Ovary (tissue), 3 donors: ENCODE results near the gene CHD5.

Experiments used
- POLR2A ChIP-seq: fragments of 450-650 bp; IDR thresholded peaks from one replicate; pipeline ENCODE4 v1.6.1; 2017; ENCODE audit warnings: antibody characterized with exemption, mild to moderate bottlenecking, moderate library complexity
- TF ChIP-seq, protein P1 (sequence below), 3 donors: fragments of 450-650 bp in 2 of 3; fragments of 200-600 bp in 1 of 3; IDR thresholded peaks; one replicate each; pipeline versions ENCODE4 v1.5.1 to v1.8.0; 2016 to 2022; ENCODE audit warnings: antibody characterized with exemption in 3 of 3, mild to moderate bottlenecking in 1 of 3
- donor health status: DM: no; HTN: no; CAD: no.

DNA sequence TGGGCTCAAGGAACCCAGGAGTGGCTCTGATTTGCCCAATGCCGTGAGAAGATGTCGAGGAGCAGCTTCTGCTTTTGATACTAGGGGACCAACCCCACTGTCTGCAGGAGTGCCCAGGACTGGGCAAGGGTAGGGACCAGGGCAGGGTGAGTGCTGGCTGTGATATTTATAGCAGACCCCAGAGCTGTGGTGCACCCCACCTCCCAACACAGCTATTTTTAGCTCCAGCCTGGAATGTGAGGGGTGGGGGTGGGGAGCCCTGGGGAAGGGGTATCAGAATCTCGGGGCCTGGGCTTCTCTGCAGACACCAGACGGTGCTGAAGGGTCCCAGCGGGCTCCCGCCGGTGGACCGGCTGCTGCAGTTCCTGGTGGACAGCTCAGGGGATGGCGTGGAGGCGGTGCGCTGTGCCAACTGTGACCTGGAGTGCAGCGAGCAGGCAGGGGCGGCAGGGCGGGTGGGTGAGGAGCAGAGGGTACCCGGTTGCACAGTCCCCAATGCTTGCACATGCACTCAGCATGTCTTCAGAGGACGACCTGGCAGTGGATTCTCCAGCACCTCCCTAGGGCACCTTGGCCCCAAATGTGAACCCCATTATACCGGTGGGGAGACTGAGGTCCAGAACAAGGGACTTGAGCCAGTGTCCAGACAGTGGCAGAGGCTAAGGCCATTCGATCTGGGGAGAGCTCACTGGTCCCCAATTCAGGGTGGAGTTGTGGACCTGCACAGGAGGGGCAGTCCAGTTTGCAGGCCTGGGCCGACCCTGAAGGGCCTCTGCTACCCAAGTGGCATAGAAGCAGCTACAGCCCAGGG lies 27.2 kb upstream of the CHD5 start:
- TF ChIP-seq, protein P1, sequence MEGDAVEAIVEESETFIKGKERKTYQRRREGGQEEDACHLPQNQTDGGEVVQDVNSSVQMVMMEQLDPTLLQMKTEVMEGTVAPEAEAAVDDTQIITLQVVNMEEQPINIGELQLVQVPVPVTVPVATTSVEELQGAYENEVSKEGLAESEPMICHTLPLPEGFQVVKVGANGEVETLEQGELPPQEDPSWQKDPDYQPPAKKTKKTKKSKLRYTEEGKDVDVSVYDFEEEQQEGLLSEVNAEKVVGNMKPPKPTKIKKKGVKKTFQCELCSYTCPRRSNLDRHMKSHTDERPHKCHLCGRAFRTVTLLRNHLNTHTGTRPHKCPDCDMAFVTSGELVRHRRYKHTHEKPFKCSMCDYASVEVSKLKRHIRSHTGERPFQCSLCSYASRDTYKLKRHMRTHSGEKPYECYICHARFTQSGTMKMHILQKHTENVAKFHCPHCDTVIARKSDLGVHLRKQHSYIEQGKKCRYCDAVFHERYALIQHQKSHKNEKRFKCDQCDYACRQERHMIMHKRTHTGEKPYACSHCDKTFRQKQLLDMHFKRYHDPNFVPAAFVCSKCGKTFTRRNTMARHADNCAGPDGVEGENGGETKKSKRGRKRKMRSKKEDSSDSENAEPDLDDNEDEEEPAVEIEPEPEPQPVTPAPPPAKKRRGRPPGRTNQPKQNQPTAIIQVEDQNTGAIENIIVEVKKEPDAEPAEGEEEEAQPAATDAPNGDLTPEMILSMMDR (IDR thresholded peaks at IDR 0.05): no peak
- no peak for TF ChIP-seq POLR2A
